ENCODE results near the gene ACVR1B.

- TF ChIP-seq CTCF (IDR thresholded peaks at IDR 0.05) (peak in 1 of 4 experiments; percentile 11), POLR2A (IDR thresholded peaks at IDR 0.05) (no peak)
Measured at GRCh38 chr12:52022841-52023181, 71.3 kb downstream of the ACVR1B start.
